DND-41 (cell line): Measurements from ENCODE around the gene MTO1.

Source experiments
- CTCF ChIP-seq: IDR thresholded peaks from 2 replicates; pipeline ENCODE4 v1.5.1; 2012; ENCODE audit warnings: borderline replicate concordance, low read length, moderate library complexity, mild to moderate bottlenecking; ENCODE audit not compliant: poor library complexity, severe bottlenecking; ENCODE audit errors: extremely low read depth
- EZH2 ChIP-seq: IDR thresholded peaks from 3 replicates; pipeline ENCODE4 v1.6.1; 2012; ENCODE audit warnings: borderline replicate concordance, low read depth, mild to moderate bottlenecking, moderate library complexity, low read length, inconsistent platforms; ENCODE audit not compliant: severe bottlenecking

GRCh38 chr6:73487473-73487872 lies 25.9 kb downstream of the MTO1 start:
- TF ChIP-seq EZH2, result no peak
- no peak for TF ChIP-seq CTCF
